C1 segment of cervical spinal cord (tissue), 14 donors: ENCODE measurements around the gene INTS11.
A peak's percentile ranks its signal among the peaks of the same experiment; 100 is the strongest.
"Not testable (repeated sequence)": the region's sequence is repeated elsewhere in the genome, so short reads cannot be mapped to it uniquely, and the experiment has no call there.

Source experiments
- DNase-seq, 14 donors: peaks; one replicate each; lab custom pipeline; 2025; lab: John Stamatoyannopoulos, UW

Gene INTS11

GRCh38 chr1:1329304-1330210, 5.1 kb upstream of the INTS11 start:
- no peak for DNase-seq

GRCh38 chr1:1328254-1328653, 3.8 kb upstream of the INTS11 start:
- no peak for DNase-seq

GRCh38 chr1:1327291-1327690, 2.8 kb upstream of the INTS11 start:
- DNase-seq, result no peak

- no peak for DNase-seq
Observed at GRCh38 chr1:1326075-1326605, 1.7 kb upstream of the INTS11 start.

- DNase-seq, result no peak
Observed at GRCh38 chr1:1325288-1326074, 1.0 kb upstream of the INTS11 start.

- no peak for DNase-seq
Observed at GRCh38 chr1:1324084-1324523, 356 bp downstream of the INTS11 start.

- DNase-seq, result no peak
Observed at GRCh38 chr1:1322952-1323351, 1.5 kb downstream of the INTS11 start.

- no peak for DNase-seq
Observed at GRCh38 chr1:1322418-1322817, 2.0 kb downstream of the INTS11 start.

GRCh38 chr1:1321477-1321876, 3.0 kb downstream of the INTS11 start:
- DNase-seq, result no peak

- DNase-seq, result no peak
Observed at GRCh38 chr1:1320666-1321448, 3.6 kb downstream of the INTS11 start.

GRCh38 chr1:1319646-1319941, 4.9 kb downstream of the INTS11 start:
- no peak for DNase-seq

GRCh38 chr1:1318777-1319645, 5.4 kb downstream of the INTS11 start:
- DNase-seq, result no peak

GRCh38 chr1:1318131-1318652, 6.3 kb downstream of the INTS11 start:
- peak in 3 of 14 donors; percentile 7 to 52 (median 38) for DNase-seq

- DNase-seq, result no peak
Observed at GRCh38 chr1:1317420-1317819, 7.0 kb downstream of the INTS11 start.

GRCh38 chr1:1316199-1316598, 8.3 kb downstream of the INTS11 start:
- DNase-seq, result not testable (repeated sequence)

- no peak for DNase-seq
Observed at GRCh38 chr1:1315435-1315954, 9.0 kb downstream of the INTS11 start.

- no peak for DNase-seq
Observed at GRCh38 chr1:1314678-1315335, 9.7 kb downstream of the INTS11 start.

- DNase-seq, result no peak
Observed at GRCh38 chr1:1314237-1314586, 10.2 kb downstream of the INTS11 start.

GRCh38 chr1:1313500-1314236, 10.8 kb downstream of the INTS11 start:
- DNase-seq, result no peak
